Measurements from ENCODE around the gene HPDL.
"Not testable (repeated sequence)": the region's sequence is repeated elsewhere in the genome, so short reads cannot be mapped to it uniquely, and the experiment has no call there.

Gene HPDL

GRCh38 chr1:45326627-45327623 is at the start of gene HPDL:
Gene HPDL (plus strand): TSS chr1:45326895. CDS start chr1:45327149, 254 bp downstream.
- ATAC-seq: peak; percentile 72
- no peak for TF ChIP-seq TSHZ2 (CRISPR knock-in tag; IDR thresholded peaks at IDR 0.05)
- TF ChIP-seq ZNF8 (CRISPR knock-in tag; IDR thresholded peaks at IDR 0.05): no peak
- no peak for TF ChIP-seq ZFP30 (CRISPR knock-in tag; IDR thresholded peaks at IDR 0.05)
- TF ChIP-seq ZC3H10 (CRISPR knock-in tag; IDR thresholded peaks at IDR 0.05): no peak
- TF ChIP-seq ARNTL (CRISPR knock-in tag; IDR thresholded peaks at IDR 0.05; ENCODE audit: borderline replicate concordance, low read depth): no peak
- no peak for TF ChIP-seq PPARA (CRISPR knock-in tag; IDR thresholded peaks at IDR 0.05; ENCODE audit: borderline replicate concordance)
- no peak for TF ChIP-seq TOX (CRISPR knock-in tag; IDR thresholded peaks at IDR 0.05; ENCODE audit: borderline replicate concordance)
- no peak for TF ChIP-seq TCF4 (CRISPR knock-in tag; IDR thresholded peaks at IDR 0.05; ENCODE audit: borderline replicate concordance)
- TF ChIP-seq RARB (CRISPR knock-in tag; IDR thresholded peaks at IDR 0.05): no peak
- TF ChIP-seq ISL1 (CRISPR knock-in tag; IDR thresholded peaks at IDR 0.05): no peak
- TF ChIP-seq ZNF70 (CRISPR knock-in tag; IDR thresholded peaks at IDR 0.05): no peak
- no peak for TF ChIP-seq ESRRG (CRISPR knock-in tag; IDR thresholded peaks at IDR 0.05)
- no peak for TF ChIP-seq GLIS3 (CRISPR knock-in tag; IDR thresholded peaks at IDR 0.05)
- no peak for TF ChIP-seq SNAI2 (CRISPR knock-in tag; IDR thresholded peaks at IDR 0.05)
- no peak for TF ChIP-seq CSDC2 (CRISPR knock-in tag; IDR thresholded peaks at IDR 0.05)

- ATAC-seq: no peak
These were observed 44.3 kb upstream of the HPDL start for GRCh38 chr1:45282351-45282750.

GRCh38 chr1:45284858-45285257 is 41.8 kb upstream of the HPDL start:
- not testable (repeated sequence) for ATAC-seq

More at GRCh38 chr1:45282351-45282750, 44.3 kb upstream of the HPDL start:
- TF ChIP-seq CSRNP3 (CRISPR knock-in tag; IDR thresholded peaks at IDR 0.05): no peak
- TF ChIP-seq SNAI2 (CRISPR knock-in tag; IDR thresholded peaks at IDR 0.05): no peak
- TF ChIP-seq PPARA (CRISPR knock-in tag; IDR thresholded peaks at IDR 0.05; ENCODE audit: borderline replicate concordance): no peak
- no peak for TF ChIP-seq ZNF8 (CRISPR knock-in tag; IDR thresholded peaks at IDR 0.05)
- no peak for TF ChIP-seq OSR1 (CRISPR knock-in tag; IDR thresholded peaks at IDR 0.05)
- TF ChIP-seq TSHZ2 (CRISPR knock-in tag; IDR thresholded peaks at IDR 0.05): no peak
- TF ChIP-seq ESRRG (CRISPR knock-in tag; IDR thresholded peaks at IDR 0.05): no peak
- TF ChIP-seq ISL1 (CRISPR knock-in tag; IDR thresholded peaks at IDR 0.05): no peak
- no peak for TF ChIP-seq BACH2 (CRISPR knock-in tag; IDR thresholded peaks at IDR 0.05; ENCODE audit: borderline replicate concordance)
- no peak for TF ChIP-seq ZNF70 (CRISPR knock-in tag; IDR thresholded peaks at IDR 0.05)
- no peak for TF ChIP-seq ARNTL (CRISPR knock-in tag; IDR thresholded peaks at IDR 0.05; ENCODE audit: borderline replicate concordance, low read depth)
- TF ChIP-seq CSDC2 (CRISPR knock-in tag; IDR thresholded peaks at IDR 0.05): no peak
- no peak for TF ChIP-seq TCF4 (CRISPR knock-in tag; IDR thresholded peaks at IDR 0.05; ENCODE audit: borderline replicate concordance)
- TF ChIP-seq ZFP3 (CRISPR knock-in tag; IDR thresholded peaks at IDR 0.05): no peak
- no peak for TF ChIP-seq PATZ1 (CRISPR knock-in tag; IDR thresholded peaks at IDR 0.05; ENCODE audit: borderline replicate concordance)

GRCh38 chr1:45286521-45286920 is 40.2 kb upstream of the HPDL start:
- not testable (repeated sequence) for ATAC-seq

GRCh38 chr1:45291002-45291401 is 35.7 kb upstream of the HPDL start:
- not testable (repeated sequence) for ATAC-seq

All from SK-N-SH treated with all-trans-retinoic acid at 6 μM for 48 hours (cell line).